GM12872 (cell line): ENCODE results near the gene FAM204A.

ENCODE experiments used
- TF ChIP-seq, protein P1 (sequence below): IDR thresholded peaks from 3 replicates; pipeline ENCODE4 v1.5.1; 2011; ENCODE audit warnings: low read depth, mild to moderate bottlenecking, low read length, moderate library complexity; ENCODE audit not compliant: insufficient read depth

FAM204A gene

GRCh38 chr10:118271671-118272070 is 70.5 kb downstream of the FAM204A start:
- TF ChIP-seq, protein P1, sequence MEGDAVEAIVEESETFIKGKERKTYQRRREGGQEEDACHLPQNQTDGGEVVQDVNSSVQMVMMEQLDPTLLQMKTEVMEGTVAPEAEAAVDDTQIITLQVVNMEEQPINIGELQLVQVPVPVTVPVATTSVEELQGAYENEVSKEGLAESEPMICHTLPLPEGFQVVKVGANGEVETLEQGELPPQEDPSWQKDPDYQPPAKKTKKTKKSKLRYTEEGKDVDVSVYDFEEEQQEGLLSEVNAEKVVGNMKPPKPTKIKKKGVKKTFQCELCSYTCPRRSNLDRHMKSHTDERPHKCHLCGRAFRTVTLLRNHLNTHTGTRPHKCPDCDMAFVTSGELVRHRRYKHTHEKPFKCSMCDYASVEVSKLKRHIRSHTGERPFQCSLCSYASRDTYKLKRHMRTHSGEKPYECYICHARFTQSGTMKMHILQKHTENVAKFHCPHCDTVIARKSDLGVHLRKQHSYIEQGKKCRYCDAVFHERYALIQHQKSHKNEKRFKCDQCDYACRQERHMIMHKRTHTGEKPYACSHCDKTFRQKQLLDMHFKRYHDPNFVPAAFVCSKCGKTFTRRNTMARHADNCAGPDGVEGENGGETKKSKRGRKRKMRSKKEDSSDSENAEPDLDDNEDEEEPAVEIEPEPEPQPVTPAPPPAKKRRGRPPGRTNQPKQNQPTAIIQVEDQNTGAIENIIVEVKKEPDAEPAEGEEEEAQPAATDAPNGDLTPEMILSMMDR: no peak

- TF ChIP-seq, protein P1: no peak
Observed at GRCh38 chr10:118266098-118266748, 75.9 kb downstream of the FAM204A start.

DNA sequence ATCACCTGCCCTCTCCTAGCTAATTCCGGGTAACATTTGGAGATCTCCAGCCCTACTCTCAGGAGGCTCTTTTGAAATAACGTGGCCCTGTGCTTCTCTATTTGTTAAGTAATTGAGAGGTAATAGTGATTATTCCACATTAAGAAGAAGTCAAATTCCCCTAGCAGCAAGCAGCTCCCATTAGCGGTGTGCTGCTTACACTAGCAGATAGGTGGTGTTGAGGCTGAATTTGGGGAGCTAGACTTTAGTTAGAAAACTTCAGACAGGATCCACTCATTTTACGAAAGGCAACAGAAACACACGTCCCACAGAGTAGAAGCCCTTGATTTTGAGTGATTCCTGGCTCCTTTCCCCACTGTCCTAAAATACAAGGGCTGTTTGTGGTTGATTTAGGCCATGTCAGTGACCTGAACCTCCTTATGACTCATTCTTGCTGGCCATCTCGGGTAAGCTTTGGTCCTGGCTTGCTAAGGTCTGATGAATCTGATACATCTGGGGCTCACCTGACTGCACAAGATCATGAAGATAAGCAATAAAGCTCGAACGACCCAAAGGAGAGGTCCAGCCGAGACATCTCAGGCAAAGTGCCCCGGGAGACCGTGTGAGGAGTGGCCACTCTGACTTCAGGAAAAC is 77.2 kb downstream of the FAM204A start:
- TF ChIP-seq, protein P1: no peak

DNA sequence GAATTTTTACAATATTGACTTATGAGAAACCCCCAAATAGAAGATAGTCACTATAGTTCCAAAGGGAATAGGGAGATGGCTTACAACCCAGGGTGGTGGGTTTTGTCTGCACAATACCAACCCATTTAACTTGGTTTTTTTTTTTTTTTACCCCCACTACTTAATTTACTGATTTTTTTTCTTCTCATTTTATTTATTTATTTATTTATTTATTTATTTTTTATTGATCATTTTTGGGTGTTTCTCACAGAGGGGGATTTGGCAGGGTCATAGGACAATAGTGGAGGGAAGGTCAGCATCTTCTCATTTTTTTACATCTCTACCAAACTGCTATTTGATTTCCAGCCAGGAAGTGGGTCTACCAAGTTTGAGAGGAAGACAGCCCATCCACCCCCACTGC is 77.9 kb downstream of the FAM204A start:
- TF ChIP-seq, protein P1: no peak

GRCh38 chr10:118262538-118262937 is 79.6 kb downstream of the FAM204A start:
- TF ChIP-seq, protein P1: no peak

- TF ChIP-seq, protein P1: peak; percentile 74
Observed at GRCh38 chr10:118259288-118259906, 82.7 kb downstream of the FAM204A start.

DNA sequence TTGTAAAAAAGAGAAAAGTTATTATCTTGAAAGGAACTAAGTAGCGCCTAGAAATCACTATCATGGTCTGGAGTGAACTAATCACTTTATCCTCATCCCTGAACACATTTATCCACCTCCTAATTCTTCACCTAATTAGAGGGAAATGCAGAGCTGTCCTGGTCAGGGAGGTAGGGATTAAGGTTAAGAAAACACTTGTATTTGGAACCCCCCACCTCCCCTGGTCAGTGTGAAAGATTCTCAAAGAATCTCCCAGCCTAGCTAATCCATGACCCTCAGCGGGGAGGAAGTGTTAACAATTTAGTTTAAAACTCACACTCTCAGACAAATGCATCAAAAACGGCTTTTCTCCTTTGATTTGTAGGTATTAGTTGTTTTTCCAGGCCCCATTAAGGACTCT is 83.8 kb downstream of the FAM204A start:
- TF ChIP-seq, protein P1: no peak
